Endodermal cell (in vitro differentiated cells): ENCODE results near the gene KDM6A. TPM values are rescaled to one million over a fixed set of nuclear protein-coding genes. Genes with fewer than 3 reads are reported as not detected.
"Not testable (repeated sequence)": the region's sequence is repeated elsewhere in the genome, so short reads cannot be mapped to it uniquely, and the experiment has no call there.

Source experiments
- DNase-seq: peaks from one replicate; pipeline ENCODE4 v3.0.0-alpha.2; 2017
- H3K27ac ChIP-seq: 2 replicates; pipeline ENCODE4 v1.5.1; 2013; ENCODE audit warnings: mild to moderate bottlenecking, low read depth, low read length, moderate library complexity
- H3K27me3 ChIP-seq: 2 replicates; pipeline ENCODE4 v1.6.1; 2013; ENCODE audit warnings: mild to moderate bottlenecking, low read length, moderate library complexity; ENCODE audit not compliant: insufficient read depth, control insufficient read depth, poor library complexity, severe bottlenecking
- H3K36me3 ChIP-seq: 2 replicates; pipeline ENCODE4 v1.7.0; 2013; ENCODE audit warnings: mild to moderate bottlenecking, low read length, moderate library complexity; ENCODE audit not compliant: control insufficient read depth, insufficient read depth
- H3K4me1 ChIP-seq: one replicate; pipeline ENCODE4 v1.7.0; 2013; ENCODE audit warnings: low read length; ENCODE audit not compliant: control insufficient read depth, insufficient read depth
- H3K4me3 ChIP-seq: 2 replicates; pipeline ENCODE4 v1.5.1; 2013; ENCODE audit warnings: mild to moderate bottlenecking, low read length, moderate library complexity
- H3K9ac ChIP-seq: 2 replicates; pipeline ENCODE4 v1.6.1; 2013; ENCODE audit warnings: mild to moderate bottlenecking, low read length, moderate library complexity; ENCODE audit not compliant: poor library complexity, severe bottlenecking; ENCODE audit errors: extremely low read depth
- H3K9me3 ChIP-seq: 2 replicates; pipeline ENCODE4 v1.6.1; 2013; ENCODE audit warnings: mild to moderate bottlenecking, low read length, moderate library complexity; ENCODE audit not compliant: control insufficient read depth
- H3K27ac Mint-ChIP-seq: 2 replicates; pipeline ENCODE4 v1.8.0; 2020; ENCODE audit warnings: mixed read lengths
- H3K27me3 Mint-ChIP-seq: 2 replicates; pipeline ENCODE4 v1.8.0; 2021; ENCODE audit warnings: mild to moderate bottlenecking, mixed read lengths; ENCODE audit not compliant: insufficient read depth
- H3K36me3 Mint-ChIP-seq: 2 replicates; pipeline ENCODE4 v1.8.0; 2020; ENCODE audit warnings: low read depth, mixed read lengths
- H3K4me1 Mint-ChIP-seq: 2 replicates; pipeline ENCODE4 v1.8.0; 2020; ENCODE audit warnings: mixed read lengths
- H3K4me3 Mint-ChIP-seq: 2 replicates; pipeline ENCODE4 v1.8.0; 2020; ENCODE audit warnings: mild to moderate bottlenecking, moderate library complexity, mixed read lengths
- H3K9me3 Mint-ChIP-seq: 2 replicates; pipeline ENCODE4 v1.8.0; 2020; ENCODE audit warnings: mild to moderate bottlenecking, mixed read lengths
- CTCF ChIP-seq: fragments of 200-600 bp; sonication (generic); conservative IDR thresholded peaks from 2 replicates; pipeline ENCODE4 v1.5.0; 2021; ENCODE audit warnings: antibody characterized with exemption, mild to moderate bottlenecking
- WGBS, 2 experiments: methylation state at CpG; one replicate each; pipeline versions ENCODE4 v1.1.5 to v1.1.7; 2013; ENCODE audit warnings: missing lambda C conversion rate in 2 of 2, mixed read lengths in 1 of 2; ENCODE audit not compliant: insufficient coverage in 1 of 2, insufficient read length in 1 of 2; 5-methylcytosine and 5-hydroxymethylcytosine counted together
- total RNA-seq, 2 donors: library from RNA; stranded (reverse); fragmentation: NEBNext Ultra II Directional in 1 of 2; extraction: Animal tissue kit (Norgen Biotek cat#: 25700) in 1 of 2; gene quantifications; 2 replicates in 1 of 2; 3 replicates in 1 of 2; pipeline ENCODE4 v1.2.1, GENCODE V29; 2021

The KDM6A gene
- total RNA-seq, 2 donors from 2014 or later, result 62.1 to 64.6 TPM

DNA sequence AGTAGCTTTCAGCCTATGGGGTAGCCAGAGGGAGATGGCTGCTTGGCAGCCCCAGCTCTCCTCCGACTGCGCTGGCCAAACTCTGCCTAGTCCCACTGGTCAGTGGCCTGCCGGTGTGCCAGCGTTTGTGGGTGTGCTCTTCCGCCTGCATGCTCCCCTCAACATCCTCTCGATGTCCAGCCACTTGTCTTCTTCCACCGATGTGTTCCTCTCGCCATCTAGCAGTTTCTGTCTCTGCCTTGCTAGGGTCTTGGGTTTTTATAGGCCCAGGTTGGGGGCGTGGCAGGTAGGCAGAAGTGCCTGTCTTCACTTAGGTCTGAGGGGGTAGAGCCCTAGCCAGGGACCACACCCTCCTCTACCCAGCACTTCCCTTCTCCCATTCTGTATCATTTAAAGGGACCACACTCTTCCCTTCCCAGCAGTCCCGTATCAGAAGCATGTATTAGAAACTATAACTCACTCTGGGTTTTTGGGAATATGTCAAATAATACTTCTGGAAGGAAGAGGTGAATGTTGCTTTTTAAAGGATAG lies 124.4 kb downstream of the KDM6A start:
- DNase-seq, result no peak
- no peak overlapping the region for H3K27ac ChIP-seq
- H3K27me3 Mint-ChIP-seq, result no peaks in the 10 kb centered on the region
- peaks cover 14% of the 10 kb centered on the region for H3K36me3 ChIP-seq
- H3K4me1 ChIP-seq, result no peaks in the 10 kb centered on the region
- H3K36me3 Mint-ChIP-seq, result peaks cover 19% of the 10 kb centered on the region
- H3K27me3 ChIP-seq, result no peaks in the 10 kb centered on the region
- peak overlapping the region; percentile 24 for H3K27ac Mint-ChIP-seq
- 96% methylated on average over 9 of the region's 10 CpGs; no CpG with 5 or more reads in 1 of the 2 experiments for WGBS, 2 experiments
- H3K9ac ChIP-seq, result no peak overlapping the region
- H3K4me3 Mint-ChIP-seq, result no peak overlapping the region
- H3K4me1 Mint-ChIP-seq, result peaks cover 13% of the 10 kb centered on the region
- H3K9me3 ChIP-seq, result no peaks in the 10 kb centered on the region
- H3K4me3 ChIP-seq, result no peak overlapping the region
- H3K9me3 Mint-ChIP-seq, result peaks cover 66% of the 10 kb centered on the region
- no peak for TF ChIP-seq CTCF

GRCh38 chrX:44997888-44998287 lies 124.9 kb downstream of the KDM6A start:
- Histone ChIP-seq H3K4me1 (no peaks in the 10 kb centered on the region), H3K36me3 (peaks cover 11% of the 10 kb centered on the region), H3K27me3 (no peaks in the 10 kb centered on the region), H3K9ac (no peak overlapping the region), H3K9me3 (no peaks in the 10 kb centered on the region), H3K27ac (no peak overlapping the region), H3K4me3 (no peak overlapping the region)
- Mint-ChIP-seq H3K4me1 (peaks cover 13% of the 10 kb centered on the region), H3K4me3 (no peak overlapping the region), H3K36me3 (peaks cover 16% of the 10 kb centered on the region), H3K27ac (no peak overlapping the region), H3K27me3 (no peaks in the 10 kb centered on the region), H3K9me3 (peaks cover 63% of the 10 kb centered on the region)
- no peak for DNase-seq
- WGBS, 2 experiments, result 83 to 96% methylated on average over 1 of the region's 1 CpG
- no peak for TF ChIP-seq CTCF

DNA sequence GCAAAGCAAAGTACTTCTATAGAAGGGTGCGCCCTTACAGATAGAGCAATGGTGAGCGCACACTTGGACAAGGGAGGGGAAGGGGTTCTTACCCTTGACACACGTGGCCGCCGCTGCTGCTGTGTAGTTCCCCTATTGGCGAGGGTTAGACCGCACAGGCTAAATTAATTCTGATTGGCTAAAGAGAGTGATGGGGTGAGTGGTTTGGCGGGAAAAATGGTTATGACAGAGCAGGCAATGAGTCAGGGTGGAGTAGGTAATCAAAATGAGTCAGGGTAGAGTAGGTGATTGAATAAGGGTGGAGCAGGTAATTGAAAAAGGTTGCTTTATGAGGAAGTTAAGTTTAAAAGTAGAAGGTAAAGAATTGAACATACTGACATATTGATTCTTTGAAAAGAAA lies 126.2 kb downstream of the KDM6A start:
- H3K9me3 Mint-ChIP-seq, result peaks cover 58% of the 10 kb centered on the region
- not testable (repeated sequence) for H3K27ac Mint-ChIP-seq

GRCh38 chrX:44999872-45000271 lies 126.9 kb downstream of the KDM6A start:
- not testable (repeated sequence) for H3K27ac Mint-ChIP-seq, H3K9ac ChIP-seq, H3K4me3 Mint-ChIP-seq, DNase-seq, H3K36me3 ChIP-seq, H3K4me3 ChIP-seq, H3K4me1 ChIP-seq, H3K9me3 ChIP-seq, H3K27ac ChIP-seq, H3K27me3 ChIP-seq, H3K27me3 Mint-ChIP-seq
- peaks cover 57% of the 10 kb centered on the region for H3K9me3 Mint-ChIP-seq
- peaks cover 10% of the 10 kb centered on the region for H3K36me3 Mint-ChIP-seq
- 95% methylated on average over 2 of the region's 3 CpGs; no CpG with 5 or more reads in 1 of the 2 experiments for WGBS, 2 experiments
- peaks cover 13% of the 10 kb centered on the region for H3K4me1 Mint-ChIP-seq

More for the DNA sequence above, 126.2 kb downstream of the KDM6A start:
- H3K9me3 ChIP-seq, H3K4me3 Mint-ChIP-seq, H3K4me3 ChIP-seq, DNase-seq, H3K27me3 ChIP-seq, H3K27me3 Mint-ChIP-seq, H3K36me3 ChIP-seq, H3K27ac ChIP-seq, H3K9ac ChIP-seq, H3K4me1 ChIP-seq: not testable (repeated sequence)
- 93 to 100% methylated on average over 2 to 8 of the region's 8 CpGs for WGBS, 2 experiments
- Mint-ChIP-seq H3K4me1 (peaks cover 13% of the 10 kb centered on the region), H3K36me3 (peaks cover 10% of the 10 kb centered on the region)
